Colonic mucosa (tissue), 4 donors: ENCODE data around the gene VSX1. TPM values are rescaled to one million over a fixed set of nuclear protein-coding genes. Genes with fewer than 3 reads are reported as not detected.

ENCODE experiments used
- DNase-seq: peaks from one replicate; pipeline ENCODE4 v3.0.0-alpha.2; 2020
- H3K27ac ChIP-seq: fragments of 200-600 bp; one replicate; pipeline ENCODE4 v1.8.0; 2021
- H3K27me3 ChIP-seq: fragments of 200-600 bp; one replicate; pipeline ENCODE4 v1.8.0; 2021
- H3K36me3 ChIP-seq: fragments of 200-600 bp; one replicate; pipeline ENCODE4 v1.8.0; 2021
- H3K4me1 ChIP-seq: fragments of 200-600 bp; one replicate; pipeline ENCODE4 v1.8.0; 2021; ENCODE audit warnings: mild to moderate bottlenecking
- H3K4me3 ChIP-seq: fragments of 200-600 bp; one replicate; pipeline ENCODE4 v1.8.0; 2021
- H3K9ac ChIP-seq, 2 donors: one replicate each; pipeline ENCODE4 v1.7.0; 2013; ENCODE audit warnings: control low read depth in 2 of 2, low read depth in 2 of 2, low read length in 2 of 2
- H3K9me3 ChIP-seq: fragments of 200-600 bp; one replicate; pipeline ENCODE4 v1.8.0; 2021
- intact Hi-C: fragments of 100-400 bp; cut with DNase I; formaldehyde crosslinking; loops from one replicate; pipeline ENCODE4 v1.14.1; 2022
- total RNA-seq, 2 donors: library from RNA; stranded (reverse); fragmentation: NEBNext Ultra II Directional in 1 of 2; extraction: Animal tissue kit (Norgen Biotek cat#: 25700) in 1 of 2; gene quantifications; one replicate each; pipeline ENCODE4 v1.2.1, GENCODE V29; 2021
- TF ChIP-seq, protein P1 (sequence below): fragments of 200-600 bp; IDR thresholded peaks from one replicate; pipeline ENCODE4 v1.8.0; 2022; ENCODE audit warnings: antibody characterized with exemption, mild to moderate bottlenecking
- donor health status: healthy.
- donor health status: DM: no; HTN: no; CAD: no.
- donor health status: DM: no; HTN: no; CAD: no.

The VSX1 gene
- total RNA-seq, 2 donors from 2014 or later = not detected

GRCh38 chr20:25057234-25058050 is 24.5 kb downstream of the VSX1 start:
- Histone ChIP-seq H3K27ac (peak overlapping the region; percentile 94), H3K9me3 (no peaks in the 10 kb centered on the region), H3K4me1 (peaks cover 13% of the 10 kb centered on the region), H3K4me3 (peak overlapping the region; percentile 63), H3K36me3 (no peaks in the 10 kb centered on the region), H3K9ac (peak overlapping the region; percentile 92), H3K27me3 (no peaks in the 10 kb centered on the region)
- TF ChIP-seq, protein P1, sequence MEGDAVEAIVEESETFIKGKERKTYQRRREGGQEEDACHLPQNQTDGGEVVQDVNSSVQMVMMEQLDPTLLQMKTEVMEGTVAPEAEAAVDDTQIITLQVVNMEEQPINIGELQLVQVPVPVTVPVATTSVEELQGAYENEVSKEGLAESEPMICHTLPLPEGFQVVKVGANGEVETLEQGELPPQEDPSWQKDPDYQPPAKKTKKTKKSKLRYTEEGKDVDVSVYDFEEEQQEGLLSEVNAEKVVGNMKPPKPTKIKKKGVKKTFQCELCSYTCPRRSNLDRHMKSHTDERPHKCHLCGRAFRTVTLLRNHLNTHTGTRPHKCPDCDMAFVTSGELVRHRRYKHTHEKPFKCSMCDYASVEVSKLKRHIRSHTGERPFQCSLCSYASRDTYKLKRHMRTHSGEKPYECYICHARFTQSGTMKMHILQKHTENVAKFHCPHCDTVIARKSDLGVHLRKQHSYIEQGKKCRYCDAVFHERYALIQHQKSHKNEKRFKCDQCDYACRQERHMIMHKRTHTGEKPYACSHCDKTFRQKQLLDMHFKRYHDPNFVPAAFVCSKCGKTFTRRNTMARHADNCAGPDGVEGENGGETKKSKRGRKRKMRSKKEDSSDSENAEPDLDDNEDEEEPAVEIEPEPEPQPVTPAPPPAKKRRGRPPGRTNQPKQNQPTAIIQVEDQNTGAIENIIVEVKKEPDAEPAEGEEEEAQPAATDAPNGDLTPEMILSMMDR = no peak
- intact Hi-C loops = no loop called here
- peak; percentile 84 for DNase-seq

GRCh38 chr20:25056690-25057233 is 25.2 kb downstream of the VSX1 start:
- Histone ChIP-seq H3K9ac (peak overlapping the region; percentile 92), H3K27me3 (no peaks in the 10 kb centered on the region), H3K4me3 (peak overlapping the region; percentile 63), H3K36me3 (no peaks in the 10 kb centered on the region), H3K4me1 (peaks cover 13% of the 10 kb centered on the region), H3K9me3 (no peaks in the 10 kb centered on the region), H3K27ac (peak overlapping the region; percentile 94)
- intact Hi-C loops = no loop called here
- DNase-seq = no peak
- TF ChIP-seq, protein P1 = no peak

DNA sequence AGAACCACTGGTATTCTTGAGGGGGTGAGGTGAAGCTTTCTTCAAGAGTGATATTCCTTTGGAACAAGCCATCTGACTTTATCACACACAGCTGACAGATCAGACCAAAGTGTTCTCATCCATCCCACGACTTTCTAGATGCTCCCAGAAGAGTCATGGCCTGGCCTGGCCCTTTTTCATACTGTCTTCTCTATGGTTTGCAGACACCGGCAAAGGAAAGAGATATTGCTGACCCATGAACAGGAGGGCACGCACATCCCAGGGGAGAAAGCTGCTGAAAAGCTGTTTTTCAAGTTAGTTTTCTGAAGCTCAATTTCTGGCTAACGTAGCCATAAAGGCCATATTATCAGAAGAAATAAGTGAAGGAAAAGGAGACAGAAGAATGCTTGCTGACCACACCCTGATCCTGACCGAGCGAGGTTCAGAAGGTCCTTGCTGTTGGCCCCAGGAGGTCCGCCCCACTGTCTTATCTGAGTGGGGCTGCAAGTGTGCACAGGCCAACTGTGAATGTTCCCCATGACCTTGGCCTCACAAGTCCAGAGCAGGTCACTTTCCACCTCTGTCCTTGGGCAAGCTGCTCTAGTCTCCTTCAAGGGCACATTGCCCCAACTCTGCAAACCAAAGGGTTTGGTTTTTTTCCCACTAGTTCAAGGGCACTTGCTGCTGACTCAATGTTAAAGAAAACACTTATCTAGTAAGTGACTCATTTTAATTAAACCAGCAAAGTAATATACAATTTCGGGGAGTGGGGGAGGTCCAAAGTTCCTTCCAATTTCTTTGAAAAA is 26.0 kb downstream of the VSX1 start:
- Histone ChIP-seq H3K9ac (peak overlapping the region; percentile 92), H3K27me3 (no peaks in the 10 kb centered on the region), H3K36me3 (no peaks in the 10 kb centered on the region), H3K4me1 (peaks cover 13% of the 10 kb centered on the region), H3K4me3 (no peak overlapping the region), H3K27ac (peak overlapping the region; percentile 94), H3K9me3 (no peaks in the 10 kb centered on the region)
- intact Hi-C loops = no loop called here
- DNase-seq = peak; percentile 59
- TF ChIP-seq, protein P1 = no peak

- Histone ChIP-seq H3K9me3 (no peaks in the 10 kb centered on the region), H3K4me3 (no peak overlapping the region), H3K36me3 (no peaks in the 10 kb centered on the region), H3K27ac (no peak overlapping the region), H3K27me3 (no peaks in the 10 kb centered on the region), H3K9ac (no peak overlapping the region), H3K4me1 (peaks cover 13% of the 10 kb centered on the region)
- no peak for DNase-seq
- TF ChIP-seq, protein P1 = no peak
- intact Hi-C loops = no loop called here
These were observed 26.8 kb downstream of the VSX1 start for GRCh38 chr20:25054995-25055629.
